Retina (tissue), 1 donor: ENCODE data around the gene GPD1L.
"Not testable (repeated sequence)": the region's sequence is repeated elsewhere in the genome, so short reads cannot be mapped to it uniquely, and the experiment has no call there.

Experiments
- DNase-seq: peaks from one replicate; pipeline ENCODE4 v3.0.0-alpha.2; 2016

GPD1L gene

GRCh38 chr3:32106929-32107362, 526 bp downstream of the GPD1L start:
- DNase-seq, result no peak

GRCh38 chr3:32108224-32108623, 1.8 kb downstream of the GPD1L start:
- DNase-seq, result not testable (repeated sequence)

GRCh38 chr3:32109256-32109655, 2.8 kb downstream of the GPD1L start:
- DNase-seq, result no peak

GRCh38 chr3:32110233-32110760, 3.9 kb downstream of the GPD1L start:
- no peak for DNase-seq

- DNase-seq, result no peak
Measured at GRCh38 chr3:32111560-32111959, 5.1 kb downstream of the GPD1L start.

- DNase-seq, result no peak
Measured at GRCh38 chr3:32113566-32113965, 7.1 kb downstream of the GPD1L start.

- no peak for DNase-seq
Measured at GRCh38 chr3:32113981-32114545, 7.6 kb downstream of the GPD1L start.

GRCh38 chr3:32114546-32115386, 8.3 kb downstream of the GPD1L start:
- DNase-seq, result not testable (repeated sequence)

DNA sequence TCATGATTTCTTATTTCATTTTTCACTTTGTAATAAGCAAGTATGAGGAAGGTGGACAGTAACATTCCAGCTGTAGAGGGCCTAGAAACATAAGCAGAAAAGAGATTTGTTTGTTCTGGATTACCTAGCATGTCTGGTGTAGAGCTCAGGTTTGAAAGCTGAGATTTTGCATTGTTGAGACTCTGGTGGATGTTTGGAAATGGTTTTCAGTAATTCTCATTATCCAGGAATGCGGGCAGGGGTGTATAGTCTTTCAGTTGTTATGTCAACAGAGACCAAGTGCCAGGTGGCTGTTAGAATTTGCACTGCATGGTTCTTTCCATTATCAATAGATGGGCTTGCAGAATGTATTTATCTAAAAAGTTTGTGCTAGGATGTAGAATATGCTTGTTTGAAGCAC, 10.9 kb downstream of the GPD1L start:
- DNase-seq, result no peak

- DNase-seq, result no peak
Measured at GRCh38 chr3:32118215-32118614, 11.8 kb downstream of the GPD1L start.

GRCh38 chr3:32120471-32120870, 14.1 kb downstream of the GPD1L start:
- DNase-seq, result no peak

GRCh38 chr3:32121137-32121536, 14.7 kb downstream of the GPD1L start:
- DNase-seq, result no peak

GRCh38 chr3:32123620-32124019, 17.2 kb downstream of the GPD1L start:
- DNase-seq, result no peak

DNA sequence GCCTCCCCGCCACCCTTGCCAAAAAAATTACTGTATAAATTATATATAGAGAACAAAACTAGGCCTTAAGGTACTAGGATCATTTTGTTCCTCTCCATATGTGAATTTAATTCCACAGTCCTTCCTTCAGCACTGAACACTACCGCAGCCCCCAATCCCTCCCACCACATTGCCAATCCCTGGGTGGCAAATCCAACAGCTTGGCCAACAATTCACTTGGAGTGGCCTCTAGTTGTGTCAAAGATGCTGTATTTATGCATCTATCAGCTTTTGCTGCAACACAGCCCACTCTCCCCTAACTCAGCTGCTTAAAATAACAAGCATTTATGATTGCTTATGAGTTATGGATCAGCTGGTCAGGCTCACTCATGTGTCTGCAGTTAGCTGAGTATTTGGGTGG, 18.6 kb downstream of the GPD1L start:
- DNase-seq, result no peak

DNA sequence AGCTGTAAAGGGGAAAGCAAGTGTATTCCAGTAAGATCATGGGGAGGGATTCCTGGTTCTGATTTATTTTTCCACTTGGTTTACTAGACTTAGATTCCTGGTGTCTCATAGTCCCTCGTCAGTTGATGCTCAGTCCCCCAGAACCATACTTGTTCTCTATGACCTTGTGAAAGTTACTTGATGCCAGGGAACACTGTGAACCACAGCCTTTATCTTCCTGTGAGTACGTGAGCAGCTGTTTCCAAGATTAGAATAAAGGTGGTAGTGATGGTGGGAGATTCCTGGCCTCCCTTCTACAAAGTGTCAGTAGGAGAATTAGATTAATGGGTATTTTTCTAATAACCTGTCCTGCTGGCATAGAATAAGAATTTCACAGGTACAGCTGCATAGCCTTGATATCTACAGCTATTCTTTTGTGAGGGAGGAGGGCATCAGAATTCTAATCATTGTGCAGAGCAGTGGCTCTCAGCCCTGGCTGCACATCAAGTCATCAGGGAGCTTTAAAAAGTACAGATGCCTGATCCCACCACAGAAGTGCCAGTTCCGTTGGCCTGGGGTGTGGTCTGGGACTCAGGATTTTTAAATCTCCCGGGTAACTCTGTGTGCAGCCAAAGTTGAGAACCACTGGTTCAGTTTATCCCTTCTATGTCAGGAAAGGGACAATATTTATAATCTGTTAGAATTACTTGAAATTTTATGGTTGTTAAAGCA, 20.0 kb downstream of the GPD1L start:
- DNase-seq, result no peak

DNA sequence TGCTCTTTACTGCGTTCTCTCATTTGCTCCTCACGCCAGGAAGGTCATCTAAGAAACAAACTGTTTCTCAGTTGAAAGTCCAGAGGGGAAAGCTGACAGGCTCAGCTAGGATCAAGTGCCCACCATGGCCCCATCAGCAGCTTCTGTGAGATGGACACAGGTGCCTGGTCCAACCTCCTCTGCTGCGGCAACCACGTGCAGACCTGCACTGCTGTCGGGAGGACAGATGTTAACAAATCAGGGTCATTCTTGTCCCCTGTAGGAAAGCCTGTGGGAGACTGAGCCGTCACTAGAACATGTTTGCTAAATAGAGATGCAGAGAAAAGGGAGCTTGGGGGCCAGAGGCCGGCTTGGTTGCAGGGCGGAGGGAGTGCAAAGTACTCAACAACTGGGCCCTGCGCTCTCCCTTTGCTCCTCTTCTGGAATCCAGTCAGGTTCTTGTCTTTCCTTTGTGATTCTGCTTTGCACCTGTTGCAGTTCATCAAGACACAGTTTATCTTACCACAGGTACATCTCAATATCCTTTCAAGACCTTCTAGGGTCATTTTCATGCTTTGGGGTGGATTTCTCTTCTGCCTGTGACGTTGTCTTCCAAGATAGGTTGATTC, 20.9 kb downstream of the GPD1L start:
- no peak for DNase-seq

DNA sequence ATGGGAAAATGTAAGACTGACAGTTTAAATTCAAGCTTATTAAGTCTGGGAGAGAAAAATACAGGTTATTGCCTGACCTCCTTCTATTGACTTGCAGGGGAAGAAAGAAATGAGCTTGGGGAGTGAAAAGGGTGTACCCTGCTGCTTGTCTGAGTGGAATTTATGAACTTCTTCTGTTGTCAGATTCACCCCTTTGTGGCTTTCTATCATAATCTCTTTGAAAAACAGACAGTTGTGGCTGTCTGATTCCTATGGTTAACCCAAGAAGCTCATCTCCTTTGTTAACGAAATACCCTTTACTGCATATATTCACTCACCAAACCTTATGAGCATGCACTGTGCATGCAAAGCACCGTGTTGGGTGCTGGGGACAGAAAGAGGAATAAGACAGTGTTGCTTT, 22.5 kb downstream of the GPD1L start:
- no peak for DNase-seq

DNA sequence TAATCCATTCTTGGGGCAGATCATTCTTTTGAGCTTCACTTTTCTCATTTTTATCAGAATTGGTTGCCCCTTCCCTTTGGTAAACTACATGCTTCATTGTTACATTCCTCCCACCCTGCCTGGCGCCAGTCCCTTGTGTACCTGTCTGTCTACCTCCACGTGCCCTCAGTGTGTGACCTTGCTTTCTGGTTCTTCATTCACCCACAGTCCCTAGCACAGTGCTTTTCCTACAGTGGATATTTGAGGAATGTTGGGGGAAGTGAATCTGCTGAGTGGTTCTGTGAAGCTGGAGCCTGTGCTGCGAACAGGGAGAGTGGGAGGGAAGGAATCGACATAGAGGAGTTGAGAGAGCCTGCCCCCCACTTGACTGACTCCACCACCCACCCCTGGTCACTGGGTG, 23.4 kb downstream of the GPD1L start:
- no peak for DNase-seq

GRCh38 chr3:32132121-32132520, 25.7 kb downstream of the GPD1L start:
- DNase-seq, result no peak

DNA sequence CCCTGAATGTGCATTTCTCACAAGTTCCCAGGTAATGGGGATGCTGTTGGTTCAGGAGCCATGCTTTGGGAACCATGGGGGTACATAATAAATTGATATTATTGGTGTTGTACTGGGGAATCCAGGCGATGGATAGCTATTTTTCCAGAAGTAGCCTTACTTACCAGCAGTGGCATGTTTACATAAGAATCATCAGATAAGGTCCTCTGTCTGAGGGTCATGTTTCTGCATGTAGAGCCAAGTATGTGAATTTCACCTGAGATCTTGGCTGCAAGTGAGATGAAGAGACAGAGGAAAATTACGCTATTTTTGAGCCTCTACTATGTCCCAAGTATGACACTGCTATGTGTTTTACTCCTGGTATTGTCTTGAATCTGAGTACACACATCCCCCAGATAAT, 26.3 kb downstream of the GPD1L start:
- DNase-seq, result no peak

DNA sequence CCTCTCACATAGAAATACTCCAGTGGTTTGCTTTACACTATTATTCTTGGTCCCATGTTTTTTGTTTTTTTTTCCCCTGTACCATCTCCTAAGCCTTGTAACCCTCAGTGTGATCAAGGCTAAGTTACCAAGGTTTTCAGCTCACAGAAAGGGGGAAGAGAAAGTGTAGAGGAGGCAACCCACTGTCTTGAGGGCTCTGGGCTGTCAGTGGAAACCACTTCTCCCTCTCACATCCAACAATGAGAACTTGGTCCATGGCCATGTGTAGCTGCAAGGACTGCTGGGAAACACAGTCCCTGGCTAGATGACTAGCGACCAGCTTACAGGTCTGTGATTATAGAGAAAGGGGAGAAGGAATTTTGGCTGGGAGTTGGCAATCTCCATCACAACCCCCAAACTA, 30.3 kb downstream of the GPD1L start:
- no peak for DNase-seq

GRCh38 chr3:32137870-32138269, 31.4 kb downstream of the GPD1L start:
- DNase-seq, result no peak

DNA sequence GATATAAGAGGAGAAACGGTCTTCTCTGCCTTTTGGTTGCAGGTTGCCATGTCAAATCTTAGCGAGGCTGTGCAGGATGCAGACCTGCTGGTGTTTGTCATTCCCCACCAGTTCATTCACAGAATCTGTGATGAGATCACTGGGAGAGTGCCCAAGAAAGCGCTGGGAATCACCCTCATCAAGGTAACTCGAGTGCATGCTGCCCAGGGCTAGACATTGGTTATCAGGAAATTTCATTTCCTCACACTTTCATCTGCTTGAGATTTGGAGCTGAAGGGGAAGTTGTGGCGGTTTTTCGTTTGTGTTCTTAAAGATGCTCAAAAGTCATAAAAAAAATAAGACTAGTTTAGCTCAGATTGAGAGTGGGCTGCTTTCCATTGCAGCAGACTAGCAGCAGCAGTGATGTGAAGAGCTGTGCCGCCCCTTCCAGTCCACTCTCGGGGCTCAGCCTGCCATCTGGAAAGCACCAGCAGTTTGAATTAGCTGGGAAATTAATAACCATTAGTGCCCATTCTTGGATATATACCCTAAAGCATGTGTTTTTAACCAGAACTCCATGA, 32.2 kb downstream of the GPD1L start:
- DNase-seq, result no peak
